ENCODE measurements around the gene NOL3.

DNA sequence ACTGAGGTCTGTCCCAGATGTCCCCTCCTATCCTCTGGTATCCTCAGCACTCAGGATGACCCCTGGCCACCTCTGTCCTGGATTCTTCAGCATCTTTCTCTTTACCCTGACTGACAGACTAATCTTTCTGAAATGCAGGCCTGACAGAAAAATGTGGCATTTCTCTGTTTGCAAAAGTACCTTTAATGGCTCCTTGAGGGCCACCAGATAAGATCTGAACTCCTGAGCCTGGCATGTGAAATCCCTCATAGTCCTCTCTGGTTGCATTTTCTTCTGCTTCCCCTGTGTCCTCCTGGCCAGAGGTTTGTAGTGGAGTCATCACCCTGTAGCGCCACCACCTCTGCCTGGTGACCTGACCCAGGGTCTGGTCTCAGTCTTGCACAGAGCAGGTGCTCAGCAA, 26.5 kb downstream of the NOL3 start:
- TF ChIP-seq, protein P1, sequence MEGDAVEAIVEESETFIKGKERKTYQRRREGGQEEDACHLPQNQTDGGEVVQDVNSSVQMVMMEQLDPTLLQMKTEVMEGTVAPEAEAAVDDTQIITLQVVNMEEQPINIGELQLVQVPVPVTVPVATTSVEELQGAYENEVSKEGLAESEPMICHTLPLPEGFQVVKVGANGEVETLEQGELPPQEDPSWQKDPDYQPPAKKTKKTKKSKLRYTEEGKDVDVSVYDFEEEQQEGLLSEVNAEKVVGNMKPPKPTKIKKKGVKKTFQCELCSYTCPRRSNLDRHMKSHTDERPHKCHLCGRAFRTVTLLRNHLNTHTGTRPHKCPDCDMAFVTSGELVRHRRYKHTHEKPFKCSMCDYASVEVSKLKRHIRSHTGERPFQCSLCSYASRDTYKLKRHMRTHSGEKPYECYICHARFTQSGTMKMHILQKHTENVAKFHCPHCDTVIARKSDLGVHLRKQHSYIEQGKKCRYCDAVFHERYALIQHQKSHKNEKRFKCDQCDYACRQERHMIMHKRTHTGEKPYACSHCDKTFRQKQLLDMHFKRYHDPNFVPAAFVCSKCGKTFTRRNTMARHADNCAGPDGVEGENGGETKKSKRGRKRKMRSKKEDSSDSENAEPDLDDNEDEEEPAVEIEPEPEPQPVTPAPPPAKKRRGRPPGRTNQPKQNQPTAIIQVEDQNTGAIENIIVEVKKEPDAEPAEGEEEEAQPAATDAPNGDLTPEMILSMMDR (CRISPR knock-in tag; IDR thresholded peaks at IDR 0.05) = no peak
- TF ChIP-seq FOSL1 (CRISPR knock-in tag; IDR thresholded peaks at IDR 0.05; ENCODE audit: borderline replicate concordance) (no peak), ZNF589 (CRISPR knock-in tag; conservative IDR thresholded peaks at IDR 0.05) (no peak), ZNF747 (CRISPR knock-in tag; IDR thresholded peaks at IDR 0.05; ENCODE audit: borderline replicate concordance) (no peak), U2AF2 (IDR thresholded peaks at IDR 0.05; ENCODE audit: low read depth, low read length) (no peak), ELF1 (CRISPR knock-in tag; IDR thresholded peaks at IDR 0.05) (no peak)
